Upper lobe of left lung (tissue), 6 donors: ENCODE measurements around the gene MAN1B1. TPM values are rescaled to one million over a fixed set of nuclear protein-coding genes. Genes with fewer than 3 reads are reported as not detected.

Experiments
- ATAC-seq, 2 donors: fragments of 200-7000 bp; cut with Tn5 transposase; one replicate each; pipeline ENCODE4 v1.9.1; 2022; ENCODE audit warnings: mild to moderate bottlenecking in 2 of 2, moderate library complexity in 2 of 2; ENCODE audit not compliant: low FRiP score in 2 of 2
- DNase-seq, 2 donors: peaks; one replicate each; pipeline ENCODE4 v3.0.0-alpha.2; 2019 to 2020
- H3K27ac ChIP-seq, 4 donors: fragments of 200-600 bp; sonication (generic); one replicate each; pipeline ENCODE4 v1.5.1; 2016 to 2019
- H3K27me3 ChIP-seq, 4 donors: fragments of 200-600 bp; sonication (generic); one replicate each; pipeline ENCODE4 v1.5.1; 2017 to 2019
- H3K36me3 ChIP-seq, 4 donors: fragments of 200-600 bp; sonication (generic); one replicate each; pipeline ENCODE4 v1.5.1; 2016 to 2019
- H3K4me1 ChIP-seq, 4 donors: fragments of 200-600 bp; sonication (generic); one replicate each; pipeline ENCODE4 v1.5.1; 2018 to 2019
- H3K4me3 ChIP-seq, 4 donors: fragments of 200-600 bp; sonication (generic); one replicate each; pipeline ENCODE4 v1.5.1; 2017 to 2019; ENCODE audit warnings: mild to moderate bottlenecking in 2 of 4, moderate library complexity in 1 of 4
- H3K9me3 ChIP-seq, 4 donors: fragments of 200-600 bp; sonication (generic); one replicate each; pipeline ENCODE4 v1.5.1; 2018 to 2019
- EP300 ChIP-seq, 4 donors: sonication (generic); formaldehyde crosslinking; IDR thresholded peaks; one replicate each; pipeline ENCODE4 v1.5.1; 2017; ENCODE audit warnings: antibody characterized with exemption in 4 of 4, control low read depth in 2 of 4
- POLR2A ChIP-seq, 4 donors: fragments of 450-650 bp; IDR thresholded peaks; one replicate each; pipeline ENCODE4 v1.5.1; 2016 to 2017; ENCODE audit warnings: antibody characterized with exemption in 4 of 4, mild to moderate bottlenecking in 2 of 4
- POLR2AphosphoS5 ChIP-seq, 2 donors: sonication (generic); formaldehyde crosslinking; IDR thresholded peaks; one replicate each; pipeline ENCODE4 v1.5.1; 2017; ENCODE audit warnings: antibody characterized with exemption in 2 of 2
- WGBS, 2 donors: methylation state at CpG; one replicate each; pipeline ENCODE4 v1.1.5; 2017 to 2018; 5-methylcytosine and 5-hydroxymethylcytosine counted together
- total RNA-seq, 6 donors: library from RNA; depleted of rRNA in 4 of 6; stranded (reverse); fragments of >200 nt in 4 of 6; gene quantifications; one replicate each; pipeline versions ENCODE4 v1.1.0 to v1.2.1, GENCODE V29; 2016 to 2021
- TF ChIP-seq, protein P1 (sequence below), 6 experiments: fragments of 450-650 bp in 4 of 6; fragments of 200-600 bp in 2 of 6; sonication (generic) in 2 of 6; IDR thresholded peaks; one replicate each; pipeline ENCODE4 v1.5.1; 2016 to 2019; ENCODE audit warnings: antibody characterized with exemption in 6 of 6
- donor health status: DM: no; HTN: no; CAD: no; lungs with moderate emphysema.
- donor health status: DM: no; HTN: yes; CAD: no; lungs with severe emphysema.

Gene MAN1B1
- total RNA-seq, 6 donors from 2014 or later, result 38.0 to 97.4 (median 54.1) TPM

DNA sequence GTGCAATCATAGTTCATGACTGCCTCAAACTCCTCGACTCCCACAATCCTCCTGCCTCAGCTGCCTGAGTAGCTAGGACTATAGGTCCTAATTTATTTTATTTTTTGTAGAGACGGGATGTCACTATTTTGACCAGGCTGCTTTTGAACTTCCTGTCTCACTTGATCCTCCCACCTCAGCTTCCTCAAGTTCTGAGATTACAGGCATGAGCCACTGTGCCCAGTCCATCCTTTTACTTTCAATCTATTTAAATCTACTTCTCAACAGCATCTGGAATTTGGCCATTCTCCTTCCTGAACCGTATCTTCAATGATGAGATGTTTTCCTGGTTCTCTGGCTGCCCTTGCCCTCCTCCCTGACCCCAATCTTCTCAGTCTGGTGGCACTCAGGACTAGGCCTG lies 40.0 kb downstream of the MAN1B1 start:
- 21 to 30% methylated on average over 3 of the region's 3 CpGs for WGBS, 2 donors
- no peak for DNase-seq
- peaks cover 0 to 3% (median 0%) of the 10 kb centered on the region in 4 donors for H3K27me3 ChIP-seq
- peak overlapping the region in 3 of 4 donors; percentile 30 to 94 (median 83) for H3K4me3 ChIP-seq
- no peaks in the 10 kb centered on the region for H3K36me3 ChIP-seq
- no peak for ATAC-seq
- peak overlapping the region; percentile 70 to 85 (median 84) for H3K27ac ChIP-seq
- peaks cover 20 to 45% (median 32%) of the 10 kb centered on the region in 4 donors for H3K4me1 ChIP-seq
- TF ChIP-seq, protein P1, sequence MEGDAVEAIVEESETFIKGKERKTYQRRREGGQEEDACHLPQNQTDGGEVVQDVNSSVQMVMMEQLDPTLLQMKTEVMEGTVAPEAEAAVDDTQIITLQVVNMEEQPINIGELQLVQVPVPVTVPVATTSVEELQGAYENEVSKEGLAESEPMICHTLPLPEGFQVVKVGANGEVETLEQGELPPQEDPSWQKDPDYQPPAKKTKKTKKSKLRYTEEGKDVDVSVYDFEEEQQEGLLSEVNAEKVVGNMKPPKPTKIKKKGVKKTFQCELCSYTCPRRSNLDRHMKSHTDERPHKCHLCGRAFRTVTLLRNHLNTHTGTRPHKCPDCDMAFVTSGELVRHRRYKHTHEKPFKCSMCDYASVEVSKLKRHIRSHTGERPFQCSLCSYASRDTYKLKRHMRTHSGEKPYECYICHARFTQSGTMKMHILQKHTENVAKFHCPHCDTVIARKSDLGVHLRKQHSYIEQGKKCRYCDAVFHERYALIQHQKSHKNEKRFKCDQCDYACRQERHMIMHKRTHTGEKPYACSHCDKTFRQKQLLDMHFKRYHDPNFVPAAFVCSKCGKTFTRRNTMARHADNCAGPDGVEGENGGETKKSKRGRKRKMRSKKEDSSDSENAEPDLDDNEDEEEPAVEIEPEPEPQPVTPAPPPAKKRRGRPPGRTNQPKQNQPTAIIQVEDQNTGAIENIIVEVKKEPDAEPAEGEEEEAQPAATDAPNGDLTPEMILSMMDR (IDR thresholded peaks at IDR 0.05), result no peak
- TF ChIP-seq POLR2AphosphoS5 (IDR thresholded peaks at IDR 0.05) (no peak), EP300 (IDR thresholded peaks at IDR 0.05) (no peak), POLR2A (IDR thresholded peaks at IDR 0.05) (no peak)
- peaks cover 0 to 8% (median 2%) of the 10 kb centered on the region in 4 donors for H3K9me3 ChIP-seq

DNA sequence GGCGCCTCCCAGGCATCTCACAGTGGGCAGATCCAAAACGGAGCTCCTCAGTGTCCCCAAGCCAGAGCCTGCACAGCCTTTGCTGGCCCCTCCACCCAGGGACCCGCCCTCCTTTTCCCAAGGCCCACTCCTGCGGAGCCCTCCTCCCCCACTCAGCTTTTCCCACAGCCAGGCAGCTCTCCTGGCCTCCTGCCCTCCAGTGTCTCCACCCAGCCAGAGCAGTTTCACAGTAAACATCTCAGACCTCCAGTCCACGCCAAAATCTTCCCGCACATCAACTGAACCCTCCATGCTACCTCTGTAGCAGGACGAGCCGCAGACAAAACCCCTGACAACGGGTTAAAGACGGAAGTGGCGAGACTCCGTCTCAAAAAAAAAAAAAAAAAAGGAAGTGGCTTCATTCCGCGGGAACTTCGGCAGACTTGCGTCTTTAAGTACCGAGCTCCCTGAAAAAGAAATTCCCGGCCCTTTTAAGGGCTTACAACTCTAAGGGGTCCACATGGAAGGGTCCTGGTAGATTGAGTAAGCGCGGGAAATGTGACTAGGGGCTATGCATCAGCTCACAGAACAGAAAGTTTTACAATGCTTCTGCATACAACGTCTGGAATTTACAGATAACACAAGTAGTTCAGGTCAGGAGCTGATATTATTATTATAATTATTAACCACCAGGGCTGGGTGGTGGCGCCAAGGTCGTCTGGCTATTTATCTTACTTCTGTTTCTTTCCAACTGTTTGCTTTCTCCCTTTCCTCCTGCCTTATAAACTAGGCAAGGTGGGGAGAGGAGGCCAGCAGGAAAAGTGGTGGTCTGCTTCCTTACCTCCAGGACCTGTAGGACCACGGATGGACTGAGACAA lies 40.7 kb downstream of the MAN1B1 start:
- H3K4me1 ChIP-seq, result peaks cover 20 to 44% (median 32%) of the 10 kb centered on the region in 4 donors
- peaks cover 0 to 8% (median 2%) of the 10 kb centered on the region in 4 donors for H3K9me3 ChIP-seq
- 9 to 13% methylated on average over 24 of the region's 24 CpGs for WGBS, 2 donors
- TF ChIP-seq EP300 (IDR thresholded peaks at IDR 0.05) (no peak), POLR2AphosphoS5 (IDR thresholded peaks at IDR 0.05) (peak in 1 of 2 donors; percentile 12), POLR2A (IDR thresholded peaks at IDR 0.05) (no peak)
- TF ChIP-seq, protein P1 (IDR thresholded peaks at IDR 0.05), result peak in 1 of 6 experiments; percentile 5
- peak overlapping the region; percentile 72 to 85 (median 84) for H3K27ac ChIP-seq
- peak; percentile 33 to 39 for DNase-seq
- peaks cover 0 to 3% (median 0%) of the 10 kb centered on the region in 4 donors for H3K27me3 ChIP-seq
- peak in 1 of 2 donors; percentile 37 for ATAC-seq
- peak overlapping the region in 3 of 4 donors; percentile 30 to 94 (median 83) for H3K4me3 ChIP-seq
- H3K36me3 ChIP-seq, result no peaks in the 10 kb centered on the region

DNA sequence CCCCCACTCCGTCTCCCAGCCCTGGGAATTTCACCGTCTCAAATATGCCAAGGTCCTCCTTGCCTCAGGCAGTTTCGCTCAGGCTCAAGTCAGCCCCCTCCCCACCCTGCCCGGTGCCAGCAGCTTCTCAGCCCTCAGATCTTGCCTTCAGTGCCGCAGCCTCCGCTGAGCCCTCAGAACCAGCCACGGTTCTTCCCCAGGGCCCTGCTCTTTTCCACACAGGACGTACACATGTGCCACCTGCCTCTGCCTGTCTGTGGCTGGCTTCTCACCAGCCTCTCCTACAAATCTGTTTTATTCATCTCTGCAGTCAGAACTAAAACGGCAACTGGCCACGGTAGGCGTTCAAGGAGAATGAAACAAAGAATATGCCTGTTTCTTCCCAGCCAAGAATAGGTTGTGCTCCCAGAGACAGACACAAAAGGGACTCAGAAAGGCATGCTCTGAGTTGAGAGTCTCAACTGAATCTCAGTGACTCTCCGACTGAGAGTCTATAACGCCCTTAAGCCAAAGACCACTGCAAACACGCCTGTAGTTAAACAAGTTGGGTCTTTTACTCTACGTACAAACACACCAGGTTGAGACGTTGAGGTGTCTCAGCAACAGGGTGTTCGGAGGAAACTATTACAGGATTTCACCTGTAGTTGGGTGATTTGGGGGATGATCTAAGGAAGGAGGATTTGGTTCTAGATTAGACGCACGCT lies 41.5 kb downstream of the MAN1B1 start:
- ATAC-seq (no peak), DNase-seq (peak in 1 of 2 donors; percentile 32)
- WGBS, 2 donors, result 55 to 67% methylated on average over 19 of the region's 19 CpGs
- peak overlapping the region in 3 of 4 donors; percentile 67 to 94 (median 83) for H3K4me3 ChIP-seq
- peaks cover 0 to 8% (median 2%) of the 10 kb centered on the region in 4 donors for H3K9me3 ChIP-seq
- H3K4me1 ChIP-seq, result peaks cover 20 to 44% (median 32%) of the 10 kb centered on the region in 4 donors
- no peaks in the 10 kb centered on the region for H3K36me3 ChIP-seq
- H3K27me3 ChIP-seq, result peaks cover 0 to 3% (median 0%) of the 10 kb centered on the region in 4 donors
- peak overlapping the region; percentile 72 to 85 (median 84) for H3K27ac ChIP-seq
- no peak for TF ChIP-seq POLR2A (IDR thresholded peaks at IDR 0.05)
- TF ChIP-seq POLR2AphosphoS5 (IDR thresholded peaks at IDR 0.05), result no peak
- TF ChIP-seq, protein P1 (IDR thresholded peaks at IDR 0.05), result no peak
- TF ChIP-seq EP300 (IDR thresholded peaks at IDR 0.05), result no peak

DNA sequence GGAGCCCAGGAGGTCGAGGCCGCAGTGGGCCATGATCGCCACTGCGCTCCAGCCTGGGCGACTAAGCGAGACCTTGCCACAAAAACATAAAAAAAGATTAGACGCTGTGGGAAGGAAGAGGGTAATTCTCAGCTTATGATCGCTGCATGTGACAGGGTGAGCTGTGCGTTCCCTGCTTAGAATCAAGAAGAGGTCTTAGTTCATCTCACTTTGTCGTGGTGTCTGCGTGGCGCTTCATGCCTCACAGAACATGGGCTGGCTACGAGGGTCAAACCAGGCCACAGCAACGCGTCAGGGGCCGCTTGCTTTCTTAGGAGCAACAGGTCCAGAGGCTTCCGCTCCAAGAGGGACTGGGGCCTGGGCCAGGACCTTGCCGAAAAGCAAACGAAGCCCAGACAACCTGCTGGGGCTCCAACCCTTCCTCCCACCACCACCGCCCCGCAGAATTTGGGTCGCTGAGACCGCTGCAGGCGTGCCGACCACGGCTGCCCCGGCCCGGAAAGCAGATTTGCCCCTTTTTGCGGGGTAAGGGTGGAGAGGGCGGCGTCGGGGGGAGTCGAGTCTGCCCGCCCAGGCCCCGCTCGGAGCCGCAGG lies 42.2 kb downstream of the MAN1B1 start:
- Histone ChIP-seq H3K36me3 (no peaks in the 10 kb centered on the region), H3K4me3 (peak overlapping the region; percentile 29 to 94 (median 75)), H3K4me1 (peaks cover 20 to 44% (median 32%) of the 10 kb centered on the region in 4 donors), H3K9me3 (peaks cover 0 to 8% (median 2%) of the 10 kb centered on the region in 4 donors), H3K27me3 (peaks cover 0 to 3% (median 0%) of the 10 kb centered on the region in 4 donors), H3K27ac (peak overlapping the region; percentile 72 to 85 (median 84))
- TF ChIP-seq, protein P1 (IDR thresholded peaks at IDR 0.05), result no peak
- no peak for TF ChIP-seq POLR2A (IDR thresholded peaks at IDR 0.05)
- TF ChIP-seq POLR2AphosphoS5 (IDR thresholded peaks at IDR 0.05), result no peak
- TF ChIP-seq EP300 (IDR thresholded peaks at IDR 0.05), result no peak
- 43 to 47% methylated on average over 19 to 21 of the region's 37 CpGs for WGBS, 2 donors
- peak in 1 of 2 donors; percentile 35 for DNase-seq
- ATAC-seq, result peak in 1 of 2 donors; percentile 18
